Measurements from ENCODE around the gene DPPA2.

DNA sequence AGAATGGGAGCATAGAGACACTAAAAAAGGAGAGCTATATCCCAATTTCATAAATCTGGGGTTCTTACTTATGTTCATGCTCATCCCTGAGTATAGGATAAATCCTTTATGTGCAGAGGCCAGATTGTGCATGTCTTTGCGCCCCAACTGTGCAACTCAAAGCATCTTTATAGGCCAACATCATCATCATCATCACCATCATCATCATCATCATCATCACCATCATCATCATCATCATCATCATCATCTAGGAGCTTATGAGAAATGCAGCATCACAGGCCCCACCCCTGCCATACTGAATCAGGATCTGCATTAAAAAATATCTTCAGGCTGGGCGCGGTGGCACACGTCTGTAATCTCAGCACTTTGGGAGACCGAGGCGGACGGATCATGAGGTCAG, 45.5 kb downstream of the DPPA2 start:
- TF ChIP-seq CTCF (conservative IDR thresholded peaks at IDR 0.05; ENCODE audit: low read depth, low read length) (no peak), EZH2 (IDR thresholded peaks at IDR 0.05; ENCODE audit: borderline replicate concordance, low read depth, low read length, poor library complexity, severe bottlenecking) (no peak)
